RWPE2 (cell line): ENCODE data around the gene MED28.

Experiments
- ATAC-seq: fragments of 200-7000 bp; cut with Tn5 transposase; 3 replicates; pipeline ENCODE4 v1.9.1; 2021; ENCODE audit warnings: low read depth
- DNase-seq: peaks from one replicate; pipeline ENCODE4 v3.0.0-alpha.2; 2020; ENCODE audit warnings: low spot score
- H3K27ac ChIP-seq: fragments of 450-650 bp; 2 replicates; pipeline ENCODE4 v1.5.1; 2017; ENCODE audit warnings: mild to moderate bottlenecking; ENCODE audit not compliant: poor library complexity, severe bottlenecking
- H3K27me3 ChIP-seq: fragments of 250-450 bp; sonication (Bioruptor Pico); 2 replicates; pipeline ENCODE4 v1.5.1; 2021; ENCODE audit warnings: mild to moderate bottlenecking, moderate library complexity; ENCODE audit not compliant: insufficient read depth, poor library complexity, severe bottlenecking
- H3K36me3 ChIP-seq: fragments of 250-450 bp; sonication (Bioruptor Pico); 2 replicates; pipeline ENCODE4 v1.5.1; 2020; ENCODE audit warnings: low read depth, mild to moderate bottlenecking, moderate library complexity
- H3K4me1 ChIP-seq: fragments of 250-450 bp; sonication (Bioruptor Pico); 2 replicates; pipeline ENCODE4 v1.5.1; 2021; ENCODE audit warnings: mild to moderate bottlenecking, moderate library complexity; ENCODE audit not compliant: insufficient read depth, poor library complexity, severe bottlenecking
- H3K4me3 ChIP-seq: fragments of 250-450 bp; sonication (Bioruptor Pico); 2 replicates; pipeline ENCODE4 v1.5.1; 2021; ENCODE audit warnings: mild to moderate bottlenecking, moderate library complexity; ENCODE audit not compliant: severe bottlenecking
- H3K9me3 ChIP-seq: fragments of 250-450 bp; sonication (Bioruptor Pico); 2 replicates; pipeline ENCODE4 v1.5.1; 2021; ENCODE audit warnings: mild to moderate bottlenecking, moderate library complexity; ENCODE audit not compliant: severe bottlenecking
- TF ChIP-seq, protein P1 (sequence below): fragments of 450-650 bp; IDR thresholded peaks from one replicate; pipeline ENCODE4 v1.5.1; 2017; ENCODE audit warnings: mild to moderate bottlenecking, moderate library complexity; ENCODE audit not compliant: poor library complexity, severe bottlenecking

The MED28 gene

GRCh38 chr4:17583941-17584340 is 30.5 kb upstream of the MED28 start:
- no peak overlapping the region for H3K4me3 ChIP-seq
- no peak for DNase-seq
- H3K27ac ChIP-seq: no peak overlapping the region
- TF ChIP-seq, protein P1, sequence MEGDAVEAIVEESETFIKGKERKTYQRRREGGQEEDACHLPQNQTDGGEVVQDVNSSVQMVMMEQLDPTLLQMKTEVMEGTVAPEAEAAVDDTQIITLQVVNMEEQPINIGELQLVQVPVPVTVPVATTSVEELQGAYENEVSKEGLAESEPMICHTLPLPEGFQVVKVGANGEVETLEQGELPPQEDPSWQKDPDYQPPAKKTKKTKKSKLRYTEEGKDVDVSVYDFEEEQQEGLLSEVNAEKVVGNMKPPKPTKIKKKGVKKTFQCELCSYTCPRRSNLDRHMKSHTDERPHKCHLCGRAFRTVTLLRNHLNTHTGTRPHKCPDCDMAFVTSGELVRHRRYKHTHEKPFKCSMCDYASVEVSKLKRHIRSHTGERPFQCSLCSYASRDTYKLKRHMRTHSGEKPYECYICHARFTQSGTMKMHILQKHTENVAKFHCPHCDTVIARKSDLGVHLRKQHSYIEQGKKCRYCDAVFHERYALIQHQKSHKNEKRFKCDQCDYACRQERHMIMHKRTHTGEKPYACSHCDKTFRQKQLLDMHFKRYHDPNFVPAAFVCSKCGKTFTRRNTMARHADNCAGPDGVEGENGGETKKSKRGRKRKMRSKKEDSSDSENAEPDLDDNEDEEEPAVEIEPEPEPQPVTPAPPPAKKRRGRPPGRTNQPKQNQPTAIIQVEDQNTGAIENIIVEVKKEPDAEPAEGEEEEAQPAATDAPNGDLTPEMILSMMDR: no peak
- H3K36me3 ChIP-seq: peaks cover 71% of the 10 kb centered on the region
- H3K9me3 ChIP-seq: no peaks in the 10 kb centered on the region
- ATAC-seq: no peak
- H3K27me3 ChIP-seq: no peaks in the 10 kb centered on the region
- H3K4me1 ChIP-seq: no peaks in the 10 kb centered on the region

DNA sequence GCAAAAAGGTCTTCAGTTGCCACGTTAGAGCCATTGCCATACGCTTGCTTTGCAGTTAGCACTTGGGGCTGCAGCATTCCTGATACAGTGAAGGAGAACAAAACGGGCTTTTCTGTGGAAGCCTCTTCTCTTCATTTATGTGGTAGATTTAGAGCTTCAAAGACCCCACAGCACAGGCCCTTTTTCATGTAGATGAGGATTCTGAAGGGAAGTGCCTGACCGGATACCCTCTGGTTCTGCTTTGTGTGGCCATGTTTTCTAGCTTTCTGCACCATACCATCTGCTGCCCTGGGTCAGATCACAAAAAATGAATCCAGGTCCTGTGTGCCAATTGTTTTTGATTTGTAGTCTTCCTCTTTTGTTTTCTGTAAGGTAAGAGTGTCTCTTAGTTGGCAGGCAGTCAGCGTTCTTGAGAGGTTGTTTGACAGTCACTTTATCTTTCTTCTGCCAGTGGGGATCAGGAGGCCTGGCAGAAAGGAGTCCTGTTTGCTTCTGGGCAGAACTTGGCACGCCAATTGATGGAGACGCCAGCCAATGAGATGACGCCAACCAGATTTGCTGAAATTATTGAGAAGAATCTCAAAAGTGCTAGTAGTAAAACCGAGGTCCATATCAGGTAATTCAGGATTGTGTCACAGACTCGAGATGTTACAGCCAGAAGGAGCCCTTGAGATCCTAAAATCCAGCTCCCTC is 29.8 kb upstream of the MED28 start:
- DNase-seq (no peak), ATAC-seq (no peak)
- Histone ChIP-seq H3K36me3 (peaks cover 74% of the 10 kb centered on the region), H3K27me3 (no peaks in the 10 kb centered on the region), H3K27ac (no peak overlapping the region), H3K9me3 (no peaks in the 10 kb centered on the region), H3K4me1 (no peaks in the 10 kb centered on the region), H3K4me3 (no peak overlapping the region)
- TF ChIP-seq, protein P1: no peak

GRCh38 chr4:17587094-17587822 is 27.2 kb upstream of the MED28 start:
- no peak overlapping the region for H3K27ac ChIP-seq
- H3K36me3 ChIP-seq: peaks cover 74% of the 10 kb centered on the region
- TF ChIP-seq, protein P1: no peak
- H3K27me3 ChIP-seq: no peaks in the 10 kb centered on the region
- no peak overlapping the region for H3K4me3 ChIP-seq
- no peaks in the 10 kb centered on the region for H3K9me3 ChIP-seq
- DNase-seq (no peak), ATAC-seq (no peak)
- H3K4me1 ChIP-seq: no peaks in the 10 kb centered on the region

- TF ChIP-seq, protein P1: no peak
- H3K27ac ChIP-seq: no peak overlapping the region
- H3K36me3 ChIP-seq: peaks cover 63% of the 10 kb centered on the region
- H3K9me3 ChIP-seq: no peaks in the 10 kb centered on the region
- no peak for ATAC-seq
- DNase-seq: no peak
- no peaks in the 10 kb centered on the region for H3K27me3 ChIP-seq
- H3K4me1 ChIP-seq: no peaks in the 10 kb centered on the region
- H3K4me3 ChIP-seq: no peak overlapping the region
Observed at GRCh38 chr4:17589355-17589754, 25.1 kb upstream of the MED28 start.

GRCh38 chr4:17595471-17596005 is 18.9 kb upstream of the MED28 start:
- ATAC-seq: no peak
- Histone ChIP-seq H3K36me3 (peaks cover 75% of the 10 kb centered on the region), H3K4me1 (no peaks in the 10 kb centered on the region), H3K4me3 (no peak overlapping the region), H3K9me3 (no peaks in the 10 kb centered on the region), H3K27me3 (no peaks in the 10 kb centered on the region), H3K27ac (no peak overlapping the region)
- no peak for DNase-seq
- TF ChIP-seq, protein P1: no peak
